Head of caudate nucleus (tissue), 42 donors: ENCODE data around the gene PTCH1.
A peak's percentile ranks its signal among the peaks of the same experiment; 100 is the strongest.

Experiments used
- DNase-seq, 42 donors: peaks; one replicate each; pipeline versions ENCODE4 v3.0.0 to v3.0.0-alpha.2; 2020 to 2021; ENCODE audit warnings: mixed read lengths in 7 of 42
- intact Hi-C: fragments of 100-400 bp; cut with DNase I; formaldehyde crosslinking; loops from one replicate; pipeline ENCODE4 v1.15.0; 2022

Gene PTCH1

GRCh38 chr9:95459178-95459577 is 57.6 kb downstream of the PTCH1 start:
- no peak for DNase-seq
- intact Hi-C loops, result no loop called here

GRCh38 chr9:95458666-95459065 is 58.1 kb downstream of the PTCH1 start:
- intact Hi-C loops, result no loop called here
- DNase-seq, result no peak

- intact Hi-C loops, result no loop called here
- DNase-seq, result no peak
Observed at GRCh38 chr9:95457769-95458168, 59.0 kb downstream of the PTCH1 start.

GRCh38 chr9:95455714-95456113 is 61.1 kb downstream of the PTCH1 start:
- DNase-seq, result no peak
- intact Hi-C loops, result no loop called here

- intact Hi-C loops, result no loop called here
- DNase-seq, result no peak
Observed at GRCh38 chr9:95452176-95452575, 64.6 kb downstream of the PTCH1 start.

GRCh38 chr9:95451065-95451426 is 65.7 kb downstream of the PTCH1 start:
- no peak for DNase-seq
- intact Hi-C loops, result no loop called here

GRCh38 chr9:95450171-95451064 is 66.4 kb downstream of the PTCH1 start:
- peak in 3 of 42 donors; percentile 17 to 35 (median 31) for DNase-seq
- intact Hi-C loops, result no loop called here

GRCh38 chr9:95449016-95449415 is 67.8 kb downstream of the PTCH1 start:
- DNase-seq, result no peak
- intact Hi-C loops, result loop anchor here (10.0 kb wide), 1 partner anchor 134 kb away; the partner anchor contains the start of gene FANCC

GRCh38 chr9:95447660-95448420 is 68.9 kb downstream of the PTCH1 start:
- no peak for DNase-seq
- intact Hi-C loops, result loop anchor here (10.0 kb wide), 1 partner anchor 133 kb away; the partner anchor contains the start of gene FANCC

- no peak for DNase-seq
- intact Hi-C loops, result loop anchor here (10.0 kb wide), 1 partner anchor 132 kb away; the partner anchor contains the start of gene FANCC
Observed at GRCh38 chr9:95446984-95447383, 69.8 kb downstream of the PTCH1 start.

GRCh38 chr9:95446259-95446658 is 70.5 kb downstream of the PTCH1 start:
- no peak for DNase-seq
- intact Hi-C loops, result loop anchor here (10.0 kb wide), 1 partner anchor 131 kb away; the partner anchor contains the start of gene FANCC

GRCh38 chr9:95444160-95444559 is 72.6 kb downstream of the PTCH1 start:
- DNase-seq, result no peak
- intact Hi-C loops, result loop anchor here (10.0 kb wide), 1 partner anchor 129 kb away; the partner anchor contains the start of gene FANCC

- DNase-seq, result no peak
- intact Hi-C loops, result loop anchor here (10.0 kb wide), 1 partner anchor 128 kb away; the partner anchor contains the start of gene FANCC
Observed at GRCh38 chr9:95443301-95443700, 73.5 kb downstream of the PTCH1 start.

- intact Hi-C loops, result loop anchor here (10.0 kb wide), 1 partner anchor 126 kb away; the partner anchor contains the start of gene FANCC
- DNase-seq, result no peak
Observed at GRCh38 chr9:95441081-95441480, 75.7 kb downstream of the PTCH1 start.

- no peak for DNase-seq
- intact Hi-C loops, result loop anchor here (10.0 kb wide), 1 partner anchor 126 kb away; the partner anchor contains the start of gene FANCC
Observed at GRCh38 chr9:95440447-95440846, 76.3 kb downstream of the PTCH1 start.

- intact Hi-C loops, result no loop called here
- no peak for DNase-seq
Observed at GRCh38 chr9:95438561-95439357, 78.0 kb downstream of the PTCH1 start.

GRCh38 chr9:95437559-95437958 is 79.2 kb downstream of the PTCH1 start:
- intact Hi-C loops, result no loop called here
- DNase-seq, result no peak

GRCh38 chr9:95436416-95436815 is 80.4 kb downstream of the PTCH1 start:
- intact Hi-C loops, result no loop called here
- DNase-seq, result no peak
